NCI-H2227 treated with DMSO at 0.1 percent for 48 hours (cell line): ENCODE data around the gene ZDHHC6.
A peak's percentile ranks its signal among the peaks of the same experiment; 100 is the strongest.
"Not testable (repeated sequence)": the region's sequence is repeated elsewhere in the genome, so short reads cannot be mapped to it uniquely, and the experiment has no call there.

ENCODE experiments used
- DNase-seq: peaks from one replicate; lab custom pipeline; 2025; lab: John Stamatoyannopoulos, UW

The ZDHHC6 gene

DNA sequence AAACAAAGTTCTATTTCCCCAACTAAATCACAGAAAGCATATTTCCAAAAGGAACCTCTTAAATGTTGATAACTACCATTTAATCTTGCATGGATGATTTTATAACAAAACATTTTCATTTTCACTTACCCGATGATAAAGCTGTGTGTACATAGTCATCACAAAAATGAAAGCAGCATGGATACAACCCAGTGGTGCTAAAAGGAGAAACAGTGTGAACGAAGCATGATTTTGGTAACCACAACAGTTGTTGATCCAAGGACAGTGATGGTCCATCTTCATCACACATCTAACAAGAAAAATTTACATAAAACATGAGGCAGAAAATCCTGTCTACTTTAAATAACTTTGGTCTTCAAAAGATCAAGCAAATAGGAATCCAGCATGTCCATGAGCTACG lies 4.7 kb downstream of the ZDHHC6 start:
- DNase-seq, result no peak

DNA sequence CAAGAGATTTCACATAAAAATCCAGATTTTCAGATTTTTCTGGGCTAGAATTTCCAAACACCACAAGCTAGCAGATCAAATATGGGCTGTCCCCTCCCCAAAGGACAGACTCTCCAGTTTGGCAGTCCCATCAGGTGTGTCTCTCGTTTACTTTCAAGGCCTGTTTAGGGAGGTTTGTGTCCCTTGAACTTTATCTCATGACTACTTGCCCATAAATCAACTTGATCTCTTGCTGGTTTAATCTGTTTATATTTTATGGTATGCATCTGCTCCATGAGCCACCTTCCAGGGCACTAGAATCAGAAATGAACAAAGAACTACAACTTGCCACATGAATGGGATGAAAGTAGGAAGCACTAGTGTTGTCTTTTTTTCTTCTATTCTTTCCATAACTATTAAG lies 5.2 kb downstream of the ZDHHC6 start:
- no peak for DNase-seq

DNA sequence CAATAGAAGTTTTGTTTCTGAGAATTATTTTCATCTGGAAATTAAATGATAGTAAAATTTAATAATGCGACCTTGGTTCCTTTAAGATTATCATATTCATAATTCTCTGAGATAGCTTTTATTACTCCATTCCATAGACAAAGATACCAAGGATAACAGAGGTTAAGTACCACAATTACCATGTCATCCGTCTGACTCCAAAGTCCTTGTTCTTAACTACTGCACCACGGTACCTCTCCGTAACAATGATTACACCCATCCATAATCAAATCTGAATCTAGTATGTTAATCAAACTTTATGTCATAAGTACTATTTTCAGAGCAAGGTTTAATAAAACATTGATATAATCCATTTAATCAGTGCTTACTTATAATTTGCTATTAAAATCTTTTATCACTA lies 8.4 kb downstream of the ZDHHC6 start:
- DNase-seq, result no peak

DNA sequence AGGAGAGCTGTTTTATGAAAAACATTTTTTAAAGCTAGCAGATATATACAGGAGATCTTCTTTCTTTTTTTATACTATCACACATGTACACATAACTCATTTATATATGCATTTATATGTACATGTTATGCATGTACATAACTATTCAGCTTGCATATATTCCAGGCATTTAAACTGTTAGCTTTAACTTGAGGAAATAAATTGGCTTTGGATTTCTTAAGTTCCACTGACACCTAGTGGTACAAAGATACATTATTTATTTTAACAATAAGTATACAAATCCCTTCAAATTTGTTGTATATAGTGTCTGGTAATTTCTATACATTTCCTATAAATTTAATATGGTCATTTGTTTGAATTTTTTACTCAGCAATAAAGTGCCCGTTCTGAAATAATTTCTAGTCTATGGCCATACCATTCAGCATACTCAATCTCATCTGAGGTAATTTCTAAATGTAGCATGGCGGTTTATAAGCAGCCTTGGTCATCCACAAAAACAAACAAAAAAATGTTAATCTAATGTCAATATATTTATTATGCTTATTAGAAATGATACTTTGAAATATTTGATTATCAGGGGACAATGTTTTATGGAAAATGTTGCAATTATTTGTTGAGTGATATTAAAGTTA lies 11.6 kb downstream of the ZDHHC6 start:
- DNase-seq, result peak; percentile 1

DNA sequence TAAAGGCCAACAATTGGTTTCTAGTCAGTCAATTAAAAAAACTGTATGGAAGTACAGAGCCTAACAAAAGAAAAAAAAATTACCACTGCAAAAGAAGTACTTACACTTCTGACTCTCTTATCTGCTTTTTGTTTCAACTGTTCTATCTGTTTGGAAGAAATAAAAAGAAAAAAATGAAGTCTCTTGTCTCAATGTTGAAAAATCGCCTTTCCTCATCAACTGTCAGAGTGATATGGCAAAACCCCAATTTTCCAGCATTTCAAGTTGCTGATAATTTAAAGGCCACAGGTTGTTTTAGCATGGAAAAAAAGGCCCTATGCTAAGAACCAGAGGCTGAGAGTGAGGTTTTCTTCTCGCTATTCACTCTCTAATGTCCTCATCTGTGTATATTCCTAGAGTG lies 13.6 kb downstream of the ZDHHC6 start:
- DNase-seq, result no peak

DNA sequence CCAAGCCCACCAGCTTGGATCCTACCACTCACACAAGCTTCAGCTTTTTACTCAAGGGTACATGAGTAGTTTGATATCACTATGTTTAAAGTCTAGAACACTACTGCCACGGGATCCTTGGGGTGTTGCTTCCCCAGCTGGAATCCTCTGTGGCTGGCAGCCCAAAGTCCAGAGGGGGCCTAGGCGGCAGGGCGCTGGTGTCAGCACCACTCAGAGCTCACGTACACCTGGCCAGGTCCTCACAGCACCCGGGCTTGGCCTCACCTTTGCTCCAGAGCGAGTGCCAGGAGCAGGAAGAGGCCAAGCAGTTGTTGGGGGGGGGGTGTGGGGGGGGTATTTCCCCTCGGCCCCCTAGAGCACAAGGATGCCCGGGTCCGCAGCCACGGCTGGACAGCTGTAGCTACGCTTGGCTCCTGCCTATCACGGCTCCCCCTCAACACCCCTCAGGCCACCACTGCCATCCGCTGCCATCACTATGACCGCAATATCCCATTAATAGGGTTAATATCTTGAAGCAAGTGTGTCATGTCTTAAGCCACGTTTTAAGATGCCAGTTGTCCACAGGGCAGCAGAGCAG lies 17.0 kb downstream of the ZDHHC6 start:
- DNase-seq, result no peak

DNA sequence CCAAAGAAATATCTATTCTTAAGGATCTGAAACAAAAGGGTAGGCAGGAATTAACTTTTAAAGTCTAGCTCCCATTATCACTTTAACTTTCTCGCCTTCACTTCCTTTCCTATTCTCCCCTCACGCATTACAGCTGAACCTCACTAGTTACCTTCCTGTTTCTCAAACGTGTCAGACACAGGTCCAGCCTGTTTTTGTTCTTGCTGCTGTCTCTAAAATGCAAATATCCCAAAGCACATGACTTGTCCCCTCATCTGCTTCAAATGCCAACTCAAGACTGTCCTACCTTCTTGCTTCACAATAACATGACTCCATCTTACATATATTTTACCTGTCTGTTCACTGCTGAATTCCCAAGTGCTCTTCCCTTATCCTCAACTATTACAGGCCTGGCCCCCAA lies 17.6 kb downstream of the ZDHHC6 start:
- no peak for DNase-seq

DNA sequence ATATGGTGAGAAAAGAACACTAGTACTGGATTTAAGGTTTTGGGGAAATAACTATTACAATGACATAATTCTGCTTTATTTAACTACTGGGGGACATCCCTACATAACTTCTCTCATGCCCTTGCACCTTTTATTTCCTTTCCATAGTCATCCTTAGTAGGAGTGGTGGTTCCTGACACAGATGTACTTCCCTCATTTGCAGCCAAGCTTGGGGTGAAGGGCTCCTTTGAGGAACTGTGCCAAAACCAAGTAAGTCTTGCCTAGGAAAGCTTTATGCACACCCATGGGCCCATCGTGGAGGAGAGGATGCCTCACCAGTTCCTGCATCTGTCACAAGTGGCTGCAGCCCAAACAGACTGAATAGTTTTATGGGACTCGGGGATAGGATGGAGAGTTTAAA lies 20.6 kb downstream of the ZDHHC6 start:
- DNase-seq, result no peak

DNA sequence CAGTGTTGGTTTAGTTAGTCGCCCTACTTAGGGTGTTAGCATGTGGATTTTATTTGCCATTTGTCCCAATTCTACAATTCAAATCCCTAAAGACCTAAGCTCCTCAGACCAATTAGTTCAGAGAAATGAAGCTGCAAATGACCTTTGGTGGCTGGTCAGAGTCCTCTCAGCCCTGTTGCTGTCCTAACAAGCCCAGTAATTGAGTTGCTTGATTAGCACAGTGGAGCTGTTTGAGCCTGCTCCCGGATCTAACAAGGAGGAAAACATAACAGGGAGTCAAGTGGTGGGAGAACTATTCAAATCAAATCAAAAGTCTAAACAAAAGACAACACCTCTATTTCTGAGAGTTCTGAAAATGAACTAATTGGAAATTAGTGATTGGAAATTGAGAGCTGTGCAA lies 22.1 kb downstream of the ZDHHC6 start:
- no peak for DNase-seq

DNA sequence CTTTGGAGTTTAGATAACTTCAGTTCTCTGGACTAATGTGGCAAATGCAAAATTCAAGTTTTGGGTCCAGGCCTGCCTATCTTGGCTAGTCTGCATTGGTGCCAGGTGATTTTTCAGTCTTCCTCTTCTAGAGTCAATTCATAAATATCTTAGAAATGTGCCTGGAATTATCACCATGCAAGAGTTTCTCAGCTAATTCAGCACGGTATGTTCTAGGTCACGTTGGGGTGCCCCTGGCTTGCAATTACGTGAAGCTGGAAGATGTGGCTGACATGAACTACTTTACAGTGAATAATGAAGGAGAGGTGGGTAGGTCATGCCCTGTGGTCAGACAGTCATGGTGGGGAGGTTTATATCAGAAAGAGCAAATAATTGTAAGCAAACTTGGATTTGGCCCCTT lies 25.0 kb downstream of the ZDHHC6 start:
- no peak for DNase-seq

DNA sequence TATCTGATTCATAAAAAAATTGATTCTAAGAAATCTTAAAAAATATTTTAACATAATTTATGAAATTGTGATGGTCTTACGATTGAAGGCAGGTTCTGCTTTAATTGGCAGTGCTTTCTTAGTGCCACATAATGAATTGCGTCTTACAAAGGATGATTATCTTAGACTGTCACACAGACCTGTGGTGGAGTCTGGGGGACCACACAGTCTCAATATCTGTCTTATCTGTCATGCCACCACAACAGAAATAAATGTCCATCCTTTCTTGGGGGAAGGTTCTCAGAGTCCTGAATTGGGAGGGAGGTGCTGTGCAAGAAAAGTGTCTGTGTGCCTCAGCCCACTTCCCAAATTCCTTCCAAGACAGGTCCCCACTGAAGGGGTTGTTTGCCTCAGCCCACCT lies 34.0 kb downstream of the ZDHHC6 start:
- DNase-seq, result no peak

DNA sequence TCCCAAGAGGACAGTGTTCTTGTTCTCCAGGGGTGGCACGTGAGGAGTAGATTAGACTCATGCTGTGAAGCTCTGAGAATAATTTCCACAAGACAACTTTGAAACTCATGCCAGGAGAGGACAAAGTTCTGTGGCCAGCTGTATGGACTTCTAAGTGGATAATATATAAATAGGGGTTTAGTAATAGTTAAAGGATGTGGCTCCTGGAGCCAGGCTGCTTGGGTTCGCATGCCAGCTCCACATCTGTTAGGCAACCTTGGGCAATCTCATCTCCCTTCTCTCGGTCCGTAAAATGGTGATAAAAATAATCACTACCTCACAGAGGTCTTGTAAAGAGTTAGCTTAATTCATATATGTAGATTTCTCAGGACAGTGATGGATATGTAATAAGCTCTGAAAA lies 37.0 kb downstream of the ZDHHC6 start:
- no peak for DNase-seq

DNA sequence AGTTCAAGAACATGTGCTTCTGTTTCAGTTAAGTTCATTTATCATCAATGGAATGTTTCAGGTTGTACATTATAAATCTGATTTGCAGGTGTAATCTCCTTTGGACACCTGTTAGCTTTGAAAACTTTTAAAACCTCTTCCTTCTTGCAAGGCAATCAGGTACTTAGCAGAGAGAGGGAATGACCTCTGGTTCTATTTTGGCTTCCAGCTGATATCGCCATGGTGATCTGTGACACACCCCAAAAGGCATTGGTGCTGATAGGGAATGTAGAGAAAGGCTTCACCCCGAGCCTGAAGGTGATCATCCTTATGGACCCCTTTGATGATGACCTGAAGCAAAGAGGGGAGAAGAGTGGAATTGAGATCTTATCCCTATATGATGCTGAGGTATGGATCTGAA lies 37.4 kb downstream of the ZDHHC6 start:
- no peak for DNase-seq

DNA sequence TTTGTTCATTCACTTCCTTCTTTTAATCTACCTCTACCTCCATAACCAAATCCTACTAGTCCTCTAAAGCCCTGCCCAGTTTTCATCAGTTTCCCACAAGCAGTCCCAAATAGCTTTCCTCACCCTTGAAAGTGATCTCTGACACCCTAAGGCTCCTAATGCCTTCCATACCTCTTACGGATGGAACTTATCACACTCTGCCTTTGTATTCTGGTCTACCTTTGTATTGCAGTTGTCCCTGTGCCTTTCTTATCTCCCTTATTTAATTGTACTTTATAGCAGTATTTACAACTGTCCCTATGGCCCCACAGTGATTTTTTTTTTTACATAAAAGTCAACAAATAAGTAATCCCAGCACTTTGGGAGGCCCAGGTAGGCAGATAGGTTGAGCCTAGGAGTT lies 39.0 kb downstream of the ZDHHC6 start:
- no peak for DNase-seq

DNA sequence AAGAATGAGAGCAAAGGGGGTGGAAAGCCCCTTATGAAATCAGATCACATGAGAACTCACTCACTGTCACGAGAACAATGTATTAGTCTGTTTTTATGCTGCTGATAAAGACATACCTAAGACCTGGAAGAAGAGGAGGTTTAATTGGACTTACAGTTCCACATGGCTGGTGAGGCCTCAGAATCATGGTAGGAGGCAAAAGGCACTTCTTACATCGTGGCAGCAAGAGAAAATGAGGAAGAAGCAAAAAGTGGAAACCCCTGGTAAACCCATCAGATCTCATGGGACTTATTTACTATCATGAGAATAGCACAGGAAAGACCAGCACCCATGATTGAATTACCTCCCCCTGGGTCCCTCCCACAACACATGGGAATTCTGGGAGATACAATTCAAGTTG lies 39.9 kb downstream of the ZDHHC6 start:
- not testable (repeated sequence) for DNase-seq

DNA sequence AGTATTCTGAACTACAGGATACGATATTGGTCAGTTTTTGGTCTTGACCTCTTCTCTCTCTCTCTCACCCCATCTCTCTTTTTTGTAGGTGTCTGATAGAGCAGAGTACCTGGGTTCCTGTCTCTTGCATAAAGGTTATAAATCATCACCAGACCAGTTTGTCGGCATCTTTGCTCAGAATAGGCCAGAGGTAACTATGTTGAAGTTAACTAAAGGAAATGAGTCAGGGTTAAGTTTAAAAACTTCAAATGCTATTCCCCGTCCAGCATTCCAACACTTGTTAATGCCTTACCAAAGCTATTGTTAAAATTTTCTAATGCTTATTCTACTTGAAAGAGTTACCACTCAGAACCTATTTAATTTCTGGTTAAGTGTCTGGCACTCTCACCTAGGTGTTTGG lies 42.1 kb downstream of the ZDHHC6 start:
- no peak for DNase-seq

DNA sequence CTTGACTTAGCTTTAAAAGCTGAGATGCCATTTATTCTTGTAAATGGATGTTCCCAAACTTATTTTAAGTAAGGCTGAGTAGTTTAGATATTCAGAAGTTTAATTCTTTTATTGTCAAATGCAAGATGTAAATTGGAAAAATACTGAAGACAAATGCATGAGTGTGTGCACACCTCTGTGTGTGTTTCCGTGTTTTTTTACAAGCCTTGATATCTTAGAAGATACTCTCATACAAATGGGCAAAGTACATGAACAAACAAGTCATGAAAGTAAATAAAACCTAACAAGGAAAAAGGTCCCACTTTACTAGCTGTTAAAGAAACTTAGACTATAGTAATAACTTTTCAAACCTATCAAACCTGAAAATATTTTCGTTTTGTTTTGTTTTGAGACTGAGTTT lies 43.8 kb downstream of the ZDHHC6 start:
- no peak for DNase-seq

DNA sequence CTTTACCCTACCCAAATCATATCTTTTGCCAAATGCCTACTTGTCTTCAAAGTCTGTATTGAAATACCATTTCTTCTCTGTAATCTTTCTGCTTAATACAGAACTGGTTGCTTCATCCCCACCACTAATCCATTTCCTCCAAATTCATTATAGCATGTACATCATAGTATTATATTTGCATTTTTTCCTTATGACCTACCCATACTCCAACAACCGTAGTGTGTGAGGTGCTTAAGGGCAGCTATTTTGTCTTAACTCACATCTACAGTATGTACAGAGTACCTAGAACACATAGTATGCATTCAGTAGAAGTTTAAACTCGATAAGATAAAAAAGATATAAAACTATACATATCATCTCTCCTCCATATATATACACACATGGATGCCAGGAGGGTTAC lies 49.1 kb downstream of the ZDHHC6 start:
- no peak for DNase-seq

DNA sequence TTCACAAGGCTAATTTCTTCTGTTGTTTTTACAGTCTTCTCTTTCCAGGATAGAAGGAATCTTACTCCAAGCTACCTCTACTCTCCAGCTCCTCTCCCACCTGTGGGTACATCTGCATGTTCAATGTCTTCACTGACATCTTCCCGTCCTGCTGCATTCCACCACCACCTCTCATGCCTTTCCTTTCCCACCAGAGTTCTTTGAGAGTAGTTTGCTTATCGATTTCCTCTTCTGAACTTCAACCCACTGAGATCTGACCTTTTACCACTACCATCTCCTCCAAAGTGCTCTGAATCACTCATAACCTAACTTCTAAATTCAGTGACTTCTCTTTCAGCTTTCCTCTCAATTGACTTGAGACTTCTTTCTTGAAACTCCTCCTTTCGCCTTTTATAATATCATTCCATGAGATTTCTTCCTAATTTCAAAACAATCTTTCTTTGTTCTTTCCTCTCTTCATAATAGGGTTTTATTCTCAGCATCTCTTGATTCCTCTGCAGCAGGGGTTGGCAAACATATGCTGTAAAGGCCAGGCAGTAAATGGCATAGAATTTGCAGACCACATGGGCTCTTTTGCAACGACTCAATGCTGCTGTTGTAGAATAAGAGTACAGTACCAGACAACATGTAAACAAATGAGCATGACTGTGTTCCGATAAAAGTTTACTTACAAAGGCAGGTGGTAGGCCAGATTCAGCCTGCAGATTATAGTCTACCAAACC lies 50.7 kb downstream of the ZDHHC6 start:
- no peak for DNase-seq

DNA sequence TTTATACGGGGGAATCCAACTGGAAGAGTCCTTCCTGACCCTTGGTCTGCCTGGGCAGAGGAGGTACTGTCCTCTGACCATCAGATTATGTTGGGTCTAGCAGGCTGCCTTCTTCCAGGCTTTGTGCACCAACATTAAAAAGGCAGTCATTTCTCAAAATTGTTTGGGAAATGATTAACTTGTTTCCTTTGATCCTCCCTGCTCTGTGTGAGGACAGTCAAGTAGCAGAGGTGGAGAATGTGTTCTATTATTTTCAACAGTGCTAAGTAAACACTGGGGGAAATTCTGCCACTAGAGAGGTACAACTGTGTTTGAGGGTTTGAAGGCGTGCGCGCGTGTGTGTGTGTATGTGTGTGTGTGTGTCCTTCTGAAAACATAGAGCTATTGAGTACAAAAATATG lies 52.2 kb downstream of the ZDHHC6 start:
- no peak for DNase-seq

DNA sequence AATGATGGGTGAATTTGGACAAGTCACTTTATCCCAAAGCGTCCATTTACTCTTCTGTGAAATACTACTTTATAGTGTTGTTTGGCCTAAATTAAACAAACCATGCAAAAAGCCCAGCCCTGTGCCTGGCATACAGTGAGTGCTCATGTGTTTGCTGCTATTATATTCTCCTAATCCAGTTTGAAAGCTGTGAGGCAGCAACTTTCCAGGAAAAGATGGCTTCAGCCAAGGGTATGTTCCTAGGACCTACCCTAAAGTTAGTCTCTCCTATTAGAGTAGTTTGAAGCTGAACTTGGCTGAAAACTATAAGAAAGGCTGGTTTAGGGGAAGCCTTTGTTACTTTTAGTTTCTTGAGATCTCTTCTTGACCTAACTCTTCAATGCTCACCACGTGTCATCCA lies 52.9 kb downstream of the ZDHHC6 start:
- DNase-seq, result no peak

DNA sequence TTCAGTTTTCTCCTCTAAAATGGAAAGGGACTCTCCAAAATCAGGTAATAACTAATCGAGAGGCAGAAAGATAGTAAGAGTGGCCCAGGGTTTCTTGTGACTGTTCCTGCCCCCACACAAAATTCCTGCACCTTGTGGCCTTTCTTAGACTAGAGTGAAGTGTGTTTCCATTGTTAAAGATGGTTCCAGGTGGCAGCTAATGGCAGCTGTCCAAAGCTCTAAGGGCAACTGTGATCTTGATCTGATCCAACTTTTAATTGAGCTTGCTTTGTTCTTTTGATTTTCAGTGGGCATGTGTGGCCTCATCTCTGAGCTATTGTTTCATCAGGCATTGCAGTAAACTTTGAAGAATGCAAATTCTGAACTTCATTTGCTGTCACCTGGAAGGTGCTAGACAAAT lies 53.4 kb downstream of the ZDHHC6 start:
- DNase-seq, result no peak

DNA sequence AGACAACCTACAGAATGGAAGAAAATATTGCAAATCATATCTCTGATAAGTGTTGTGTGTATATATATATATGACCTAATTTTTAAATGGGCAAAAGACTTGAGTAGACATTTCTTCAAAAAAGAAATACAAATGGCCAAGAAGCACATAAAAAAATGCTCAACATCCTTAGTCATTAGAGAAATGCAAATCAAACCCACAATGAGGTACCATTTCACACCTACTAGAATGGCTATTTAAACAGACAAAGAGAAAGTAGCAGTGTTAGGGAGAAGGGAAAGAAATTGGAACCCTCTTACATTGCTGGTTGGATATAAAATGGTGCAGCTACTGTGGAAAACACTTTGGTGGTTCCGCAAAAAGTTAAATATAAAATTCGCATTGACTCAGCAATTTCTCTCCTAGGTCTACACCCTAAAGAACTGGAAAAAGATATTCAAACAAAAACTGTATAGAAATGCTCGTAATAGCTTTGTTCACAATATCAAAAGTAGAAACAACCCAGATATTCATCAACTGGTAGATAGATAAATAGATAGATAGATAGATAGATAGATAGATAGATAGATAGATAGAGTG lies 56.5 kb downstream of the ZDHHC6 start:
- DNase-seq, result no peak
